Measurements from ENCODE around the gene KRTAP5-7.
"Not testable (repeated sequence)": the region's sequence is repeated elsewhere in the genome, so short reads cannot be mapped to it uniquely, and the experiment has no call there.

Gene KRTAP5-7

GRCh38 chr11:71564430-71564829 is 37.4 kb downstream of the KRTAP5-7 start:
- no peak for DNase-seq

- no peak for DNase-seq
Measured at GRCh38 chr11:71565263-71565662, 38.2 kb downstream of the KRTAP5-7 start, which contains the start of gene KRTAP5-10. KRTAP5-10 (plus strand) TSS chr11:71565563; CDS start chr11:71565588, 25 bp downstream.

GRCh38 chr11:71566081-71566620 is 39.1 kb downstream of the KRTAP5-7 start:
- no peak for DNase-seq

GRCh38 chr11:71566626-71567599 is 39.8 kb downstream of the KRTAP5-7 start:
- not testable (repeated sequence) for DNase-seq

- not testable (repeated sequence) for DNase-seq
Measured at GRCh38 chr11:71567633-71568032, 40.6 kb downstream of the KRTAP5-7 start.

- no peak for DNase-seq
Measured at GRCh38 chr11:71568704-71569349, 41.8 kb downstream of the KRTAP5-7 start.

GRCh38 chr11:71571101-71571850 is 44.2 kb downstream of the KRTAP5-7 start:
- not testable (repeated sequence) for DNase-seq

- no peak for DNase-seq
Measured at GRCh38 chr11:71572811-71573210, 45.7 kb downstream of the KRTAP5-7 start.

GRCh38 chr11:71574418-71574817 is 47.4 kb downstream of the KRTAP5-7 start:
- DNase-seq, result no peak

GRCh38 chr11:71575723-71576424 is 48.8 kb downstream of the KRTAP5-7 start:
- DNase-seq, result no peak

- not testable (repeated sequence) for DNase-seq
Measured at GRCh38 chr11:71576688-71577465, 49.8 kb downstream of the KRTAP5-7 start.

- no peak for DNase-seq
Measured at GRCh38 chr11:71577469-71578004, 50.5 kb downstream of the KRTAP5-7 start.
